Effector memory CD4-positive, alpha-beta T cell (primary cell): Measurements from ENCODE around the gene ITGA7.
A peak's percentile ranks its signal among the peaks of the same experiment; 100 is the strongest.

Experiments used
- DNase-seq, 3 donors: peaks; one replicate each; pipeline ENCODE4 v3.0.0-alpha.2; 2020
- H3K27ac ChIP-seq: 2 replicates; pipeline ENCODE4 v1.7.0; 2013; ENCODE audit warnings: mild to moderate bottlenecking, low read length, moderate library complexity; ENCODE audit not compliant: insufficient read depth, poor library complexity, severe bottlenecking
- H3K27me3 ChIP-seq: replicated peaks from 2 replicates; pipeline ENCODE4 v1.7.0; 2013; ENCODE audit warnings: mild to moderate bottlenecking, low read length; ENCODE audit not compliant: insufficient read depth, control insufficient read depth, poor library complexity, severe bottlenecking
- H3K36me3 ChIP-seq: 2 replicates; pipeline ENCODE4 v1.7.0; 2013; ENCODE audit warnings: mild to moderate bottlenecking, low read length, moderate library complexity; ENCODE audit not compliant: control insufficient read depth, insufficient read depth
- H3K4me1 ChIP-seq: 2 replicates; pipeline ENCODE4 v1.7.0; 2013; ENCODE audit warnings: low read length, mild to moderate bottlenecking; ENCODE audit not compliant: control insufficient read depth, insufficient read depth, poor library complexity, severe bottlenecking
- H3K4me3 ChIP-seq: 2 replicates; pipeline ENCODE4 v1.7.0; 2013; ENCODE audit warnings: low read length, low read depth, mild to moderate bottlenecking; ENCODE audit not compliant: insufficient read depth, poor library complexity, severe bottlenecking
- H3K9me3 ChIP-seq: 2 replicates; pipeline ENCODE4 v1.7.0; 2013; ENCODE audit warnings: mild to moderate bottlenecking, low read length, moderate library complexity; ENCODE audit not compliant: control insufficient read depth

Gene ITGA7

DNA sequence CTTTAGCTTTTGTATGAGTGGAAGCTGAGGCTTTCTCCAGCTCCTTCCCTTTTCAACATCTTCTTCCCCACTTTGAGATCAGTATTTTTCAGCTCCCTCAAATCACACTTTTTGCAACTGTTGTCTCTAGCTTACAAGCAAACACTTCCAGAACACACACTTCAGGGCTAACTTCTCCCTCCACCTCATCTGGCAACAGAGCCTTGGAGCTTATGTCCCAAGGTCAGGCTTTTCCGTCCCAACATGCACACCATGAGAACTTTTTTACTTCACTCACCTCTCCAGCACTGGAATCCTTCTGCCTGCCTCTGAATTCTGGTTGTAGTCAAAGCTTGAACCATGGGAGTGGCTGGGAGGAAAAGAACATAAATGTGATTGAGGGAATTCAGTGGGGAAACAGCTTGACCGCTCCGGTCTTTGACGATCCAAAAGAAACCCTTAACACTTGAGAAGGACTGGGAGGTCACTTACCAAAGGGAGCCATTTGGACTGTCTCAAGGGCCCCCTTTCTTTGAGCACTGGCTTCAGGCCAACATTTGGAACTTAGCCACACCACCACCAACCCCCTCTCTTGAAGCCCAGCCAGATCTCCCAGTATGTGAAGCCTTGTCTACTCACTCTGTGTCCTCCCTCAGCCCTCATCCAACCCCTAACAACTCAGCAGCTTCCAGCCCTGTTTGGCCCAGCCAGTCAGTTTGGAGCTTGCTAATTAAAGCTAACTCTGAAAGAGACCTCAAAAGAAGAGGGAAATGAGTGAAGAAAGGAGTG, 4.3 kb upstream of the ITGA7 start:
- Histone ChIP-seq H3K27me3 (peaks cover 4% of the 10 kb centered on the region), H3K4me3 (no peak overlapping the region), H3K27ac (no peak overlapping the region), H3K4me1 (peaks cover 26% of the 10 kb centered on the region), H3K36me3 (no peaks in the 10 kb centered on the region), H3K9me3 (no peaks in the 10 kb centered on the region)
- no peak for DNase-seq

DNA sequence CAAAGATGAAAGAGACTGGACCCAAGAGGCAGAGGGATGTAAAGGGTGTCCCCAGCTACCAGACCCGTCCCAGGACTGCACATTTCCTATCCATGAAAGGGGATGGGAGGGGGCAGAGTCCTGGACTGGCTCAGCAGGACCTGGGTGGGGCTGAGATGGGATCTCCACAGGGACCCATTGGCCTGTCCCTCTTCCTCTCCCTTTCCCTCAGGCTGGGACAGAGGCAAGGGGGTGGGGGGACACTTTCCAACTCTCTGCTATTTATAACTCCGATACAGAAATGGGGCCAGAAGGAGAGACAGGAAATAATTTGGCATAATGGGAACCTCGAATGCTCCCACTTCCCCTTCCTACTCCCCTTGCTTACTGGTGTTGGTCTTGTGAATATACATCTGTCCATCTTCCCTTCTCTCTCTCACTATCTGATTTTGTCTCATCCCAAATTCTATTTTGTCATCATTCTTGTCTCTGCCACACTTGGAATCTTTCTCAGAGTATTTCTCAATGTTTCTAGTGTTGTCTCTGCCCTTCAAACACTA, 1.1 kb upstream of the ITGA7 start:
- peaks cover 16% of the 10 kb centered on the region for H3K4me1 ChIP-seq
- no peaks in the 10 kb centered on the region for H3K9me3 ChIP-seq
- H3K36me3 ChIP-seq: no peaks in the 10 kb centered on the region
- DNase-seq: no peak
- no peak overlapping the region for H3K27ac ChIP-seq
- H3K27me3 ChIP-seq: peaks cover 7% of the 10 kb centered on the region
- H3K4me3 ChIP-seq: no peak overlapping the region

DNA sequence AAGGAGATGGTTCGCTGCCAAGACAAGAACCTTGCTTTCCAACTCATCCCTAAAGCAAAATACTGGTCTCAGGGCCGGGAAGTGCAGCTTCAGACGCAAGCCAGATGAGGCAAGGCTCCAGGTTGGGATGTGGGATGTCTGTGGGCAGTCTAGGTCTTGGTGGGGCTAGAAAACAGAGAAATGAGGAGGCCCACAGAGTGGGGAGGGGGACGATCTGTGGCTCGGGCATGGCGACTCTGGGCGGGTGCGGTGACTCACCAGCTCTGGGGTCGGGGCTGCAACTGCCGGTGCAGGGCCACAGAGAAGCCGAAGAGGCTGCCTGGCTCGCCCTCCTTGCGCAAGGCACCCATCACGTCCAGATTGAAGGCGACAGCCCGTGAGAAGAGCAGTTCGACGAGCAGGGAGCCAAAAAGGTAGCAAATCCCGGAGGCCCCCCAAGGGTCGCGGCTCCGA, 459 bp downstream of the ITGA7 start:
- Histone ChIP-seq H3K9me3 (no peaks in the 10 kb centered on the region), H3K4me3 (peak overlapping the region; percentile 22), H3K27ac (no peak overlapping the region), H3K4me1 (peaks cover 16% of the 10 kb centered on the region), H3K36me3 (no peaks in the 10 kb centered on the region), H3K27me3 (peaks cover 7% of the 10 kb centered on the region)
- no peak for DNase-seq

DNA sequence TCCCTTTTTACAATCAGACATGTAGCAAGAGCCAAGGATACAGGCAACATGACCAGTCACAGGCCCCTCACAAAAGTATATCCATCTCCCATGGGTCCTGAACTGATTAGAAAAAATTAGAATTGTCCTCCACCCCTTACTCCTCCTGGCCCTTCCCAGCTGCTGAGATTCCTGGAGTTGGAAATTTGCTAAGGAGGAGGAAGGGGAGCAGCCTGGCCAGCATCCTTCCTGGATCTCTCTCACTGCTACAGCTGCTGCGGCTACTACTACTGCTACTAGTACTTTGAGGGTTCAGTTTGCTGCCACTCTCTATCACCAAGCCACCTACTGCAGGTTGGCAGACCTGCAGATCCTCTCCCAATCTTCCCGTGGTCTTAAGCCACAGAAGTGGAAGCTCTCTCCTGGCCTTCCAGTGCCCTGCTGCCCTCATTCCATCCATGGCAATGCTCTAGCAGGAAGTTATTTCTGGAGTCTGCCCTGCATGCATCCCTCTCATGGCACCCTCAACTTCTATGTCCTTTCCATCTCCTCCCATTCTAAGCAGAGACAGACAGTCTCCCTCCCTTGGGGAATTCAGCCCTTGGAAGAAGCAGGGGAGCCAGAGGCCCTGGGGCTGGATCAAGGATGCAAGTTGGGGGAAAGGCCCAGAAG, 1.0 kb downstream of the ITGA7 start:
- peaks cover 16% of the 10 kb centered on the region for H3K4me1 ChIP-seq
- no peaks in the 10 kb centered on the region for H3K9me3 ChIP-seq
- H3K4me3 ChIP-seq: no peak overlapping the region
- peaks cover 7% of the 10 kb centered on the region for H3K27me3 ChIP-seq
- H3K36me3 ChIP-seq: no peaks in the 10 kb centered on the region
- H3K27ac ChIP-seq: no peak overlapping the region
- no peak for DNase-seq

DNA sequence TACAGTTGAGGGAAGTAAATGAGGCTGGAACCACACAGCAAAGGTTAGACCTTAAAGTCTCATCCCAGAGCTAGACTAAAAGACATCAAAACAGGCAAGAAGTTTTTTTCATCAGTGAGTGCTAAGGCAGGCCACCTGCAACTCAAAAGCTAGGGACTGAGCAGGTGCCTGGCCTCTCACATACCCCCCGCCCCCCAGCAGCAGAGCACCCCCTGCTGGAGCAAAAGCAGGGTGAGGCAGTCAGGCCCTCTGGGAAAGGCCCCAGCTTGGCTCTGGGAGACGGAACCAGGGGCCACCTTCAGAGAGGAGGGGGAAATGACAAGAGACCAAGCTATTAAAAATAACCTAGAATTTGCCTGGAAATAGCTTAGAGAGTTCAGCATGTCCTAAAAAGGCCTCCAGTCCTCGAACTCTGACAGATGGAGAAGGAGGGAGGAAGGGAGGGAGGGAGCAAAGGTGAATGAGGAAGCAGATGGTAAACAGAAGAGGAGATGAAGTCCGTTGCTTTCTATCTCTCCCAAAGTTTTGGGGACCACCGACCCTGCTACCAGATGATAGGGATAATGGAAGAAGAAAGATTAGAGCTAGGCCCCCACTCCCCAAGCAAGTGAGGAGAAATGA, 1.8 kb downstream of the ITGA7 start:
- Histone ChIP-seq H3K36me3 (no peaks in the 10 kb centered on the region), H3K4me3 (no peak overlapping the region), H3K4me1 (peaks cover 16% of the 10 kb centered on the region), H3K27ac (no peak overlapping the region), H3K27me3 (peaks cover 7% of the 10 kb centered on the region), H3K9me3 (no peaks in the 10 kb centered on the region)
- DNase-seq: no peak

DNA sequence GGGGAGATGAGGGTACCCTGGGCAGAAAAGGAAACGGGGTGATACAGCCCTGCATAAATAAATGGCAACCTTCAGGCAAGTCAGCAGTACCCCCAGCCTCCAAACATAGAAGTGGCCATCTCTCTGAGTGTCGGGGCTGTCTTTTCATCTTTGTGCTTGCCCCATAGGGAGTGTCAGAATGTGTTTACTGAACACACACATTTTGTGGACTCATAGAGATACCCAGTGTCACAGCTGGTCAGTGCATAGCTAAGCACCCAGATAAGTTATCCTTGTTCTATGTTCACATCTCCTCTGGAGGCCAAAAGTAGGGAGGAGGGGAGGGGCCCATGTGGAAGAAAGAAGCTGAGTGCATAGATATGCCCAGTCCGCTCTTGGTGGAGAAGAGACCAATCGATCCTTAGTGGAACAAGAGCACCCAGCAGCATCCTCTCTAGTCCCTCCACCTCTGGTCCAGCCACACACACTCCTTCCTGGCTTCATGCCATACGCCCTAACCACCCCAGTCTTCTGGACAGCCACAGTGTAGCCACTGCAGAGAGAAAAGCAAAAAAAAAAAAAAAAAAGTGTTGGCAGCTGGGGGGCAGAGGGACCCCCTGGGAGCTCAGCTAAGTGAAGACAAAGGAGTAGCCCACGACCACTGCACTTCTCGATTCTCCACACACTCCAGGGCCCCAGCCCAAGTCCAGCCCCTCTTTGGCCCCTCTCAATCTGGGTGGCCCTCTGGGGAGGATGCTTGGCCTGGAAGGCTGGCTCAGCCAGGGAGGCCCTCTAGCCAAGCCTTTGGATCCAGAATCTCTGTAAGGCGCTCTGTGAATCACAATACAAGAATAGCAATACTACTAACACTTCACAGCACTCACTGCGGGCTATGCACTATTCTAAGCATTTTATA, 2.6 kb downstream of the ITGA7 start:
- Histone ChIP-seq H3K4me1 (peaks cover 16% of the 10 kb centered on the region), H3K9me3 (no peaks in the 10 kb centered on the region), H3K27me3 (peaks cover 7% of the 10 kb centered on the region), H3K4me3 (no peak overlapping the region), H3K27ac (no peak overlapping the region), H3K36me3 (no peaks in the 10 kb centered on the region)
- DNase-seq: no peak

DNA sequence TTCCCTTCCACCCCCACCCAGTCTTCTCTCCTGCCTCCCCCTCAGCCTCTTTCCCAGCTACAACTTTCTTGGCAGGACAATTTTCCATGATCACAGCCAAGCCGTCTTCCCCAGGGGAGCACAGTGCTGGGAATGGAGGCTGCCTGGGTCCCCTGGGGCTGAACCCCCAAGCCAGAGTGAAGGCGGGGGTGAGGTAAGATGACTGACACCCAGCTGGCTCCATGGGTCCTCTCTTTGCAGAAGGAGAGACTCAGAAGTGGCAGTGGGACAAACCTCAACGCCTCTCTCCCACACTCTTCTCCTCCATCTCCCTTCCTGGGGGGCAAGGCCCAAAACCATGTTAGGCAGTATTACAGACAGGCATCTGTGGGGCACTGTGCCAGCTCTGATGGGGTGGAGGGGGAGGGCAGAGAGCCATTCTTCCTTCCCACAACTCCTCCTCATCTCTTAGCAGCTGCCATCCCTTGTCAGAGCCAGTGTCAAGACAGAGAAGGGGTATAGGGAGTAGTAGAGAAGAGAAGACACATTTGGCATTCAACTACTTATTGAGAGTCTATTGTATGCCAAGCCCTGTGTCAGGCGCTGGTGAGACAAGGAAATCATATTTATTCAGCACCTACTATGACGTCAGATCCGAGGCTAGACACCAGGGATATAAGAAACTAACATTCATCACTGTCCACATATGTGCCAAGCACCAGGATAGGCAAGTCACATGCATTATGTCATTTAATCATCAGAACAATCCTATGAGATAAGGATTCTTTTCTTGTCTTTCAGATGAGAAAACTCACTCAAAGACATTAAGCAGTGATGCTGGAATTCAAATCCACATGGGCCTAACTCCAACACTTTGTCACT, 3.6 kb downstream of the ITGA7 start:
- H3K4me3 ChIP-seq: no peak overlapping the region
- H3K27ac ChIP-seq: no peak overlapping the region
- DNase-seq: no peak

DNA sequence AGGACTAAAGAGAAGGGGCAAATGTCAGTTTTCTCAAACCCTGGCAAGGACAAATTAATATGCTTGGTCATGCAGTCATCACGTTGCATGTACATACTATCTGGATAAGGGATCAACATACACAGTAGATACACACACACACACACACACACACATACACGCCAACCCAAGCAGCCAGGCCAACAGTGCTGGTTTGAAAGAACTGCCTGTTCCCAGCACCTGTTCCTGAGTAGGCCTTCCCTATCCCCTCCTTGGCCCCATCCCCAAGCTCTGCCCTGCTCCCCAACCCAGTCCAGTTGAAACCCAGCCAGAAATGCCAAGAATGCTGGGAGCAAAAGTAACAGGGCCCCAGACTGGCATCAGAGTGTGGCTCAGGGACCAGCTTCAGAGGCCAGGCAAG, 4.4 kb downstream of the ITGA7 start:
- Histone ChIP-seq H3K27ac (no peak overlapping the region), H3K4me1 (peaks cover 9% of the 10 kb centered on the region), H3K4me3 (no peak overlapping the region), H3K9me3 (no peaks in the 10 kb centered on the region), H3K27me3 (peaks cover 7% of the 10 kb centered on the region), H3K36me3 (no peaks in the 10 kb centered on the region)
- no peak for DNase-seq

More for the DNA sequence above, 3.6 kb downstream of the ITGA7 start:
- H3K36me3 ChIP-seq: no peaks in the 10 kb centered on the region
- peaks cover 7% of the 10 kb centered on the region for H3K27me3 ChIP-seq
- peaks cover 16% of the 10 kb centered on the region for H3K4me1 ChIP-seq
- H3K9me3 ChIP-seq: no peaks in the 10 kb centered on the region

DNA sequence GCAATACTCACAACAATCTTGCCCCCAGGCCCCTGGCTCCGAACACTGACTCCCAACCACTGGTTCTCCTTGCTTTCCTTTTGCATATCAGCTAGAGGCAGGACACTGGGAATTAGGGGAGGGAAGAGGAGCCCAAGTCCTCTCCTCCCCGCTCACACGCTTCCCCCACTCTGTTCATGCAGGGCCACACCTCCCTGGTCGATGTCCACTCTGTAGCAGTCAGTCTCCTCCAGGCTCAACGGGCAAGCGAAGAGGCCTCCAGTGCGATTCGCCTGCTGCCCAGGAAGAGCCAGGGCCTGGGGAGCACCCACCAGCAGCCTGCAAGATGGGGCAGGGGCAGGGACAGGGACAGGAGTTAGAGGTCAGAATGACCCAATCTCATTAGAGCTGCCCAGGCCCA, 4.8 kb downstream of the ITGA7 start:
- Histone ChIP-seq H3K4me1 (peaks cover 8% of the 10 kb centered on the region), H3K27me3 (peaks cover 7% of the 10 kb centered on the region), H3K9me3 (no peaks in the 10 kb centered on the region), H3K36me3 (no peaks in the 10 kb centered on the region), H3K4me3 (no peak overlapping the region), H3K27ac (no peak overlapping the region)
- DNase-seq: no peak
